HG02870 (cell line): ENCODE results near the gene TFAP2D.

Source experiments
- ATAC-seq: cut with Tn5 transposase; IDR thresholded peaks from one replicate; pipeline ENCODE4 v1.9.1; 2021; ENCODE audit warnings: mild to moderate bottlenecking, moderate library complexity; ENCODE audit not compliant: unreplicated experiment

TFAP2D gene

GRCh38 chr6:50818020-50818419, 104.7 kb downstream of the TFAP2D start:
- ATAC-seq: no peak

GRCh38 chr6:50818673-50819072, 105.3 kb downstream of the TFAP2D start, which contains the start of gene TFAP2B:
TFAP2B (plus strand) TSS chr6:50818871; CDS start chr6:50818892, 21 bp downstream.
- ATAC-seq: no peak

GRCh38 chr6:50819466-50819903, 106.2 kb downstream of the TFAP2D start:
- ATAC-seq: no peak

- no peak for ATAC-seq
Measured at GRCh38 chr6:50819904-50820868, 106.9 kb downstream of the TFAP2D start.

- ATAC-seq: no peak
Measured at GRCh38 chr6:50820869-50821264, 107.5 kb downstream of the TFAP2D start.

GRCh38 chr6:50821441-50822077, 108.2 kb downstream of the TFAP2D start:
- no peak for ATAC-seq

- no peak for ATAC-seq
Measured at GRCh38 chr6:50822078-50822476, 108.8 kb downstream of the TFAP2D start.
